IPS-20b (cell line): Measurements from ENCODE around the gene GOLGA5.

Source experiments
- H3K27ac ChIP-seq: one replicate; pipeline ENCODE4 v1.5.1; 2013; ENCODE audit warnings: low read length
- H3K27me3 ChIP-seq: 2 replicates; pipeline ENCODE4 v1.6.1; 2013; ENCODE audit warnings: mild to moderate bottlenecking, low read length, inconsistent platforms; ENCODE audit not compliant: insufficient read depth
- H3K36me3 ChIP-seq: 2 replicates; pipeline ENCODE4 v1.6.1; 2013; ENCODE audit warnings: low read depth, mild to moderate bottlenecking, inconsistent platforms, low read length, moderate library complexity; ENCODE audit not compliant: insufficient read depth
- H3K4me1 ChIP-seq: 2 replicates; pipeline ENCODE4 v1.6.1; 2013; ENCODE audit warnings: mild to moderate bottlenecking, control low read depth, inconsistent platforms, low read length, moderate library complexity; ENCODE audit not compliant: insufficient read depth
- H3K4me3 ChIP-seq: 2 replicates; pipeline ENCODE4 v1.5.1; 2013; ENCODE audit warnings: mild to moderate bottlenecking, low read length, inconsistent platforms
- H3K9ac ChIP-seq: 2 replicates; pipeline ENCODE4 v1.6.1; 2013; ENCODE audit warnings: low read depth, mild to moderate bottlenecking, inconsistent platforms, low read length, moderate library complexity
- H3K9me3 ChIP-seq: 2 replicates; pipeline ENCODE4 v1.6.1; 2013; ENCODE audit warnings: mild to moderate bottlenecking, low read depth, low read length, inconsistent platforms; ENCODE audit not compliant: insufficient read depth

GOLGA5 gene

DNA sequence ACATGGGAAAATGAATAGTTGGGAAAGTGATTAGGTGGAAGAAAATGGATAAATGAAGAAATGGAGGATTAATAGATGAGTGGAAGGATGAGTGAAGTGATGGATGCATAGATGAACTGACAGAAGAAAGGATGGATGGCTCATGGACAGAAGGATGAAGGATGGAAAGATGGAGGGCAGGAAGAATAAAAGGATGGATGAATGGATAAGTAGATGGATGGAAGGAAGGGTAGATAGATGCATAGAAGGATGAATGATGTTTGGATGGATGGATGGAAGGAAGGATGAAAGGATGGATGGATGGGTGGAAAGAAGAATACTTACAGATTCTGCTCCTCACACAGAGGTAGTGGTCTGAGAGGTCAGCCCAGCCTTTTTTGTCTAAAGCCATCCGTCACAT, 93.1 kb downstream of the GOLGA5 start:
- H3K27ac ChIP-seq, result no peak overlapping the region
- no peak overlapping the region for H3K4me3 ChIP-seq
- H3K4me1 ChIP-seq, result no peaks in the 10 kb centered on the region
- H3K9me3 ChIP-seq, result no peaks in the 10 kb centered on the region
- no peak overlapping the region for H3K9ac ChIP-seq
- H3K36me3 ChIP-seq, result no peaks in the 10 kb centered on the region
- peaks cover 17% of the 10 kb centered on the region; the same call in 1 of the 2 replicates for H3K27me3 ChIP-seq

DNA sequence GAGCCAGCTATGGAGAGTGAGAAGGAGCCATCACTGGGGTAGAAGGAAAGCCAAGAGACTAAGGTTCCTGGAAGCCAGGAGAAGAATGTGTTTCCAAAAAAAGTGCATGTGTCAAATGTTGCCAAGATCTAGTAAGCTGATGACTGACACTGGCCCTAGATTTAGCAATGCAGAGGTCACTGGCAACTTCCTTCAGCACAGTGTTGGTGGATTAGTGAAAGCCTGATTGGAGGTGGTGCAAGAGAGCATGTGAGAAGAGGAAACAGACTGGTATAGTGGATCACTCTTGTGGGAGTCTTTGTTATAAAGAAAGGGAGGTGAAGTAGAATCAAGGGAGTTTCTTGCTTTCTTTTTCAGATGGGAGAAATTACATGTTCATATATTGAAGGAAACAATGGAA, 94.8 kb downstream of the GOLGA5 start:
- Histone ChIP-seq H3K27me3 (peaks cover 17% of the 10 kb centered on the region; the same call in 1 of the 2 replicates), H3K4me1 (no peaks in the 10 kb centered on the region), H3K4me3 (no peak overlapping the region), H3K36me3 (no peaks in the 10 kb centered on the region), H3K9me3 (no peaks in the 10 kb centered on the region), H3K27ac (no peak overlapping the region), H3K9ac (no peak overlapping the region)
